Naive B cell (primary cell): ENCODE data around the gene RRBP1. TPM values are rescaled to one million over a fixed set of nuclear protein-coding genes. Genes with fewer than 3 reads are reported as not detected.

Source experiments
- ATAC-seq, 2 donors: fragments of 150-1000 bp; cut with Tn5 transposase; 2 replicates each; pipeline ENCODE4 v1.10.0; 2021; ENCODE audit warnings: low read depth in 2 of 2, mild to moderate bottlenecking in 2 of 2, moderate library complexity in 2 of 2
- DNase-seq: peaks from one replicate; pipeline ENCODE4 v3.0.0; 2022
- H3K27ac Mint-ChIP-seq, 6 donors: one replicate each; pipeline ENCODE4 v1.8.0; 2020 to 2022; ENCODE audit warnings: mild to moderate bottlenecking in 6 of 6, mixed read lengths in 6 of 6, moderate library complexity in 5 of 6, inconsistent platforms in 2 of 6
- H3K27me3 Mint-ChIP-seq, 3 donors: one replicate each; pipeline ENCODE4 v1.8.0; 2021 to 2022; ENCODE audit warnings: mixed read lengths in 3 of 3, mild to moderate bottlenecking in 1 of 3
- H3K36me3 Mint-ChIP-seq, 2 donors: one replicate each; pipeline ENCODE4 v1.8.0; 2020 to 2022; ENCODE audit warnings: mixed read lengths in 2 of 2, inconsistent platforms in 1 of 2, mild to moderate bottlenecking in 1 of 2
- H3K4me1 Mint-ChIP-seq, 3 donors: one replicate each; pipeline ENCODE4 v1.8.0; 2020 to 2022; ENCODE audit warnings: mixed read lengths in 3 of 3, inconsistent platforms in 1 of 3, mild to moderate bottlenecking in 1 of 3, moderate library complexity in 1 of 3
- H3K4me3 Mint-ChIP-seq, 8 donors: one replicate each; pipeline ENCODE4 v1.8.0; 2020 to 2022; ENCODE audit warnings: mild to moderate bottlenecking in 8 of 8, mixed read lengths in 8 of 8, moderate library complexity in 8 of 8, inconsistent platforms in 2 of 8
- H3K9me3 Mint-ChIP-seq, 7 donors: one replicate each; pipeline ENCODE4 v1.8.0; 2020 to 2022; ENCODE audit warnings: mixed read lengths in 7 of 7, mild to moderate bottlenecking in 5 of 7, inconsistent platforms in 2 of 7, moderate library complexity in 1 of 7
- polyA plus RNA-seq, 6 donors: library from polyadenylated mRNA; unstranded; fragments of 300-500 nt; fragmentation: Illumina TruSeq; gene quantifications; one replicate each; pipeline ENCODE4 v1.2.3, GENCODE V29; 2021; ENCODE audit warnings: low read depth in 6 of 6

The RRBP1 gene
- polyA plus RNA-seq, 6 donors from 2014 or later, result 1.00 to 12.2 (median 2.1) TPM

- peak; percentile 92 to 93 for ATAC-seq
- H3K36me3 Mint-ChIP-seq, result peaks cover 0 to 14% of the 10 kb centered on the region in 2 donors
- H3K4me1 Mint-ChIP-seq, result peaks cover 7 to 17% (median 12%) of the 10 kb centered on the region in 3 donors
- no peaks in the 10 kb centered on the region for H3K9me3 Mint-ChIP-seq
- peak overlapping the region in 3 of 8 donors; percentile 24 to 62 (median 30) for H3K4me3 Mint-ChIP-seq
- H3K27ac Mint-ChIP-seq, result peak overlapping the region in 3 of 6 donors; percentile 53 to 83 (median 70)
- H3K27me3 Mint-ChIP-seq, result no peaks in the 10 kb centered on the region
- DNase-seq, result peak; percentile 46
Measured at GRCh38 chr20:17634661-17635331, 47.2 kb downstream of the RRBP1 start.

- ATAC-seq (no peak), DNase-seq (no peak)
- Mint-ChIP-seq H3K4me1 (peaks cover 7 to 17% (median 12%) of the 10 kb centered on the region in 3 donors), H3K4me3 (no peak overlapping the region), H3K9me3 (no peaks in the 10 kb centered on the region), H3K27ac (peak overlapping the region in 1 of 6 donors; percentile 63), H3K36me3 (peaks cover 0 to 15% of the 10 kb centered on the region in 2 donors), H3K27me3 (no peaks in the 10 kb centered on the region)
Measured at GRCh38 chr20:17633850-17634500, 48.1 kb downstream of the RRBP1 start.

- no peak overlapping the region for H3K4me3 Mint-ChIP-seq
- peaks cover 0 to 15% of the 10 kb centered on the region in 2 donors for H3K36me3 Mint-ChIP-seq
- H3K27me3 Mint-ChIP-seq, result no peaks in the 10 kb centered on the region
- ATAC-seq (no peak), DNase-seq (no peak)
- no peaks in the 10 kb centered on the region for H3K9me3 Mint-ChIP-seq
- H3K27ac Mint-ChIP-seq, result peak overlapping the region in 1 of 6 donors; percentile 63
- H3K4me1 Mint-ChIP-seq, result peaks cover 7 to 17% (median 12%) of the 10 kb centered on the region in 3 donors
Measured at GRCh38 chr20:17633221-17633849, 48.7 kb downstream of the RRBP1 start.

GRCh38 chr20:17631576-17632319 lies 50.3 kb downstream of the RRBP1 start:
- Mint-ChIP-seq H3K27me3 (no peaks in the 10 kb centered on the region), H3K36me3 (peaks cover 0 to 15% of the 10 kb centered on the region in 2 donors)
- no peak for DNase-seq

GRCh38 chr20:17630806-17631195 lies 51.2 kb downstream of the RRBP1 start:
- Mint-ChIP-seq H3K4me3 (peak overlapping the region in 1 of 8 donors; percentile 61), H3K36me3 (peaks cover 0 to 21% of the 10 kb centered on the region in 2 donors), H3K27ac (no peak overlapping the region), H3K4me1 (peaks cover 5 to 10% (median 8%) of the 10 kb centered on the region in 3 donors), H3K9me3 (no peaks in the 10 kb centered on the region), H3K27me3 (no peaks in the 10 kb centered on the region)
- DNase-seq, result no peak
- ATAC-seq, result no peak

More at GRCh38 chr20:17631576-17632319, 50.3 kb downstream of the RRBP1 start:
- H3K27ac Mint-ChIP-seq, result peak overlapping the region in 1 of 6 donors; percentile 38
- H3K4me3 Mint-ChIP-seq, result no peak overlapping the region
- H3K4me1 Mint-ChIP-seq, result peaks cover 9 to 17% (median 12%) of the 10 kb centered on the region in 3 donors
- H3K9me3 Mint-ChIP-seq, result no peaks in the 10 kb centered on the region
- no peak for ATAC-seq

GRCh38 chr20:17630151-17630805 lies 51.8 kb downstream of the RRBP1 start:
- H3K4me3 Mint-ChIP-seq, result no peak overlapping the region
- H3K4me1 Mint-ChIP-seq, result peaks cover 5 to 8% (median 8%) of the 10 kb centered on the region in 3 donors
- H3K27me3 Mint-ChIP-seq, result no peaks in the 10 kb centered on the region
- no peak for DNase-seq
- peaks cover 0 to 26% of the 10 kb centered on the region in 2 donors for H3K36me3 Mint-ChIP-seq
- H3K9me3 Mint-ChIP-seq, result no peaks in the 10 kb centered on the region
- ATAC-seq, result no peak
- peak overlapping the region in 1 of 6 donors; percentile 38 for H3K27ac Mint-ChIP-seq

- ATAC-seq (no peak), DNase-seq (no peak)
- no peaks in the 10 kb centered on the region for H3K9me3 Mint-ChIP-seq
- H3K4me1 Mint-ChIP-seq, result peaks cover 2 to 3% (median 2%) of the 10 kb centered on the region in 3 donors
- H3K27me3 Mint-ChIP-seq, result no peaks in the 10 kb centered on the region
- no peak overlapping the region for H3K27ac Mint-ChIP-seq
- peaks cover 0 to 26% of the 10 kb centered on the region in 2 donors for H3K36me3 Mint-ChIP-seq
- no peak overlapping the region for H3K4me3 Mint-ChIP-seq
Measured at GRCh38 chr20:17629678-17630089, 52.4 kb downstream of the RRBP1 start.

GRCh38 chr20:17629025-17629424 lies 53.0 kb downstream of the RRBP1 start:
- H3K27me3 Mint-ChIP-seq, result no peaks in the 10 kb centered on the region
- H3K9me3 Mint-ChIP-seq, result no peaks in the 10 kb centered on the region
- no peak overlapping the region for H3K4me3 Mint-ChIP-seq
- DNase-seq (no peak), ATAC-seq (no peak)
- peak overlapping the region in 1 of 6 donors; percentile 34 for H3K27ac Mint-ChIP-seq
- H3K4me1 Mint-ChIP-seq, result peaks cover 0 to 3% (median 2%) of the 10 kb centered on the region in 3 donors
- peaks cover 0 to 26% of the 10 kb centered on the region in 2 donors for H3K36me3 Mint-ChIP-seq

- no peak overlapping the region for H3K4me3 Mint-ChIP-seq
- peaks cover 0 to 3% (median 2%) of the 10 kb centered on the region in 3 donors for H3K4me1 Mint-ChIP-seq
- H3K27me3 Mint-ChIP-seq, result no peaks in the 10 kb centered on the region
- no peaks in the 10 kb centered on the region for H3K9me3 Mint-ChIP-seq
- ATAC-seq (no peak), DNase-seq (no peak)
- peaks cover 0 to 26% of the 10 kb centered on the region in 2 donors for H3K36me3 Mint-ChIP-seq
- peak overlapping the region in 2 of 6 donors; percentile 5 to 6 for H3K27ac Mint-ChIP-seq
Measured at GRCh38 chr20:17628101-17628841, 53.8 kb downstream of the RRBP1 start.

- H3K27ac Mint-ChIP-seq, result no peak overlapping the region
- H3K4me3 Mint-ChIP-seq, result no peak overlapping the region
- peaks cover 0 to 22% of the 10 kb centered on the region in 2 donors for H3K36me3 Mint-ChIP-seq
- ATAC-seq (no peak), DNase-seq (no peak)
- peaks cover 0 to 2% (median 1%) of the 10 kb centered on the region in 3 donors for H3K4me1 Mint-ChIP-seq
- no peaks in the 10 kb centered on the region for H3K9me3 Mint-ChIP-seq
- H3K27me3 Mint-ChIP-seq, result no peaks in the 10 kb centered on the region
Measured at GRCh38 chr20:17627101-17627955, 54.7 kb downstream of the RRBP1 start.

GRCh38 chr20:17626217-17627007 lies 55.6 kb downstream of the RRBP1 start:
- Mint-ChIP-seq H3K9me3 (no peaks in the 10 kb centered on the region), H3K27me3 (no peaks in the 10 kb centered on the region), H3K36me3 (peaks cover 0 to 18% of the 10 kb centered on the region in 2 donors), H3K4me1 (peaks cover 0 to 2% (median 0%) of the 10 kb centered on the region in 3 donors), H3K4me3 (no peak overlapping the region), H3K27ac (no peak overlapping the region)
- ATAC-seq, result no peak
- DNase-seq, result no peak
